Measurements from ENCODE around the gene OR5H1.
"Not testable (repeated sequence)": the region's sequence is repeated elsewhere in the genome, so short reads cannot be mapped to it uniquely, and the experiment has no call there.

Gene OR5H1

DNA sequence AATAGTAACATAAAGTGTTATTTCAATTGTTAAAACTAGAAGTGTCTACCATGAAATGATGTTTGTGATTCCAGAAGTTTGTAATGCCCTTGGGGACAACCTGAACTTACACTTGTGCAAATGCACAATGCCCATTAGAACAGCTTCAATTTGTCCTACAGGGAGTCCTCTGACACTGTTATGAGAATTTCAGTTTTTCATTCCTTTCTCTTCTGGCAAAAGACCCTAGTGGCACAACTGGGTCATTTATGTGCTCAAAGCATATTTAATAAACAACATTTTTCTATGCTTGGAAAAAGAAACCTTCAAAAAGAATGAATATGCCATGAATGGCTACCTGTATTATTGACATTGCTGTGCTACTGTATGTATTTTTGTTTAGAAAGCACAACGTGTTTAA lies at the start of gene OR5H1:
Gene OR5H1, plus strand, starts transcription at position 301 of the 400 bp plus-strand sequence. CDS start 1,977 bp downstream, outside the sequence.
- DNase-seq: no peak

DNA sequence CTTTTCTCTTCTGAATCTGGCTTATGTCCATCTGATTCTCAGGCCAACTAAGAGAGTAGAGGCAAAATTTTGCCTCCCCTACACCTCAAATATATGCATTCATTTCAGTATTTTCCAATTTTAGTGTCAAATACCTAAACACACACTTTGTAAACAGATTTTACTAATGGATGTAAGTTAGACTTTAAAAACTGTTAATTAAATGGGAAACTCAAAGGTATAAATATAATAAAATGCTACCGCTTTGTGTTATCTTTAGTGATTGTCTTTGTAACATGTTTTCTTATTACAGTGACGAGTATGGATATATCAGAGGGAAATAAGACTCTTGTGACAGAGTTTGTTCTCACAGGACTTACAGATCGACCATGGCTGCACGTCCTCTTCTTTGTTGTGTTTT lies 43.6 kb upstream of the OR5H1 start, which contains the start of gene OR5AC2:
Gene OR5AC2, plus strand, starts transcription at position 301 of the 400 bp plus-strand sequence. Its CDS starts 0 bp downstream, at position 301.
- no peak for DNase-seq

DNA sequence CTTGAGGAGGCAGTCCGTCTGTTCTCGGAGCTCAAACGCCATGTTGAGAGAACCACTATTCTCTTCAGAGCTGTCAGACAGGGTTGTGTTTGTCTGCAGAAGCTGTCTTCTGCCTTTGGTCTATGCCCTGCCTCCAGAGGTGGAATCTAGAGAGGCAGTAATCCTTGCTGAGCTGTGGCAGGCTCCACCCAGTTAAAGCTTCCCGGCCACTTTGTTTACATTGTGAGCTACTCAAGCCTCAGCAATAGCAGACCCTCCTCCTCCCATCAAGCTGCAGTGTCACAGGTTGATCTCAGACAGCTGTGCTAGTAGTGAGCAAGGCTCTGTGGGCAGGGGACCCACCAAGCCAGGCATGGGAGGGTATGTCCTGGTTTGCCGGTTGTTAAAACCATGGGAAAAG lies 34.6 kb upstream of the OR5H1 start:
- no peak for DNase-seq

DNA sequence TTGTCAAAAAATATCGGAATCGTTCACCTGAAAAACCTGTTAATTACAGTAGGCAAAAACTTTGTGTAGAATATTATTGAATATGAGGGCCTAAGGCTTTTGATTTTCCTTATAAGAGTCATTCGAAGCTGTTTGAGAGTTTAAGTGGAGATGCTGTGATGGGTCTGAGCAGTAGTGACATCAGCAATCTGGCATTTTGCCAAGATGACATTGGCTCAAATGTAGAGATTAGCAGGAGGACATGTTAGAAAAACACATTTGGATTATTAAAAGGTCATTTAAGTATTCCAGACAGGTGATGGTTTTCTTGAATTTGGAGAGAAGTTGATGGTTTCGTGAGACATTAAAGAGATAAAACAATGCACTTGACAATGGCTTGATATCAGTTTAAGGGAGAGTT lies 30.7 kb upstream of the OR5H1 start:
- no peak for DNase-seq

DNA sequence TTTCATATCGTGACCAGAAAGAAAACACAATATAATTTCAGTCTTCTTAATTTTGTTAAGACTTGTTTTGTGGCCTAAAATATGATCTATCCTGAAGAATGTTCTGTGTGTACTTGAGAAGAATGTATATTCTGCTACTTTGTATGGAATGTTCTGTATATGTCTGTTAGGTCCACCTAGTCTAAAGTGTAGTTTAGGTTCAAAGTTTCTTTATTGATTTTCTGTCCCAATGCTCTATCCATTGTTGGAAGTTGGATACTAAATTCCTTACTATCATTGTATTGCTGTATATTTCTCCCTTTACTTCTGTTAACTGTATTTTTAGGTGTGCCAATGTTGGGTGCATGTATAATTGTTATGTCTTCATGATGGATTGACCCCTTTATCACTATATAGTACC lies 22.4 kb upstream of the OR5H1 start:
- DNase-seq: no peak

DNA sequence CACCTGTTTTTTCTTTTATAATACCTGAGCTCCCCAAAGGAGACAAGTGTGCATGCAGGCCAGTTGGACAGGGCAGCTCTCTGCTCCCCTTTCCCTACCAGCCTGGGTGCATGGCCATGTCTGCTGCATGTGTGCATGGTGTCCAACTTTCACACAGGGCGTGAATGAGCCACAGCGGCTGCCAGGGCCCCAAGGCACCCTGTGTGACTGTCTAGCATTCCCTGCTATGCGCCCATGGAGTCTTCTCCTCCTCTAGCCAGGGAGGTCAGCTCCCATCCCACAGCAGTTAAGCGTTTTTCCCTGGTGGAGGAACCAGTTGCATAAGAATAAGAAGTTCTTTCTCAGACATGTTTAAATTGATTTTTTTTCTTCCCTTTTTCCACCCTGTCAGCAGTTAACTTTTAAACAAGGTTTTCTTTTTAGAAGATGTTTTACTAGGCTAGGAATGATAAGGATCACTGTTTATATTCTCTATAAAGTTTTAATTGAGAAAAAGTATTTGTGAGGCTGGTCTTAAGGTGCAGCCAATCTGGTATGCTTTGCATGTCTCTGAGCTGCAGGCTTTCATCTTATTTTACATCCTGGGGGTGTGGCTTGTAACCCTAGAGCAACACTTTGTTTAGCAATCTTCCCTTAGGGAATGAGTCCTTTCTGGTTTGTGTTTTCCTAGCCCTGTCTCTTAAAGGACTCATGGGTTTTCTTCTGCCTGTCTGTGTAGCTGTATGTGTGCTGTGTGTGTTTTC lies 20.5 kb upstream of the OR5H1 start:
- DNase-seq: no peak

DNA sequence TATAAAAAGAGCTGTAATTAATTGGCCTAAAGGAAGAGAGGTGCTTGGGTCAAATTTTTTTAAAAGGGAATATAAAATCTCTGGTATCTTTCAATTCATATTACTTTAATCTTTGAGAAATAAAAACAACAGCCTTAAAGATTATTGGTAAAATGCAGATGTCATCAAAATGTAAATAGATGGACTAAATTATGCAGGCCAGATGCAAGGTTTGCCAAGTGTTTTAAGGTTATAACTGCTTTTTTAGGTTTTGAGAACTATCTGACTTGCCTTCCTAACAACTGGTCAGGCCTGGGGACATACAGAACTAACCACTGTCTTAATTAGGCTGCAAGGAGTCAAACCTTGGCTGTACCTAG lies 20.0 kb upstream of the OR5H1 start:
- no peak for DNase-seq

DNA sequence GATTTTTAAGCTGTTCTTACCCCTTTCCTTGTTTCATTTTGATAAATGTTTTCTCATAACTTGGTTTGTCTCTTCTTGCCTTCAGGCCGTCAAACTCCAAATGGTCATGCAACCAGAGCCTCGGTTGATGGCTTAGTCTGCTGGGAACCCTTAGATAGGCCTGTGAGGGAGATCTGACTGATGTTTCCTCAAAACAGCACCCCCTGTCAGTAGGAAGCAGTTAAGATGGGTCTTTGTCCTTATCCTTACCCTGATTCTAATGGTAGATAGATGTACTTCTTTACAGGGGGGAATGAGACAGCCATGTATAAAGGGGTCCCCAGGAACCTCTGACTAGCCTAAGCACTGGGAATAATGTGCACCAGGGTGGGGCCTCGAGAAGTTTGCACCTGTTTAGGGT lies 16.3 kb upstream of the OR5H1 start:
- no peak for DNase-seq

DNA sequence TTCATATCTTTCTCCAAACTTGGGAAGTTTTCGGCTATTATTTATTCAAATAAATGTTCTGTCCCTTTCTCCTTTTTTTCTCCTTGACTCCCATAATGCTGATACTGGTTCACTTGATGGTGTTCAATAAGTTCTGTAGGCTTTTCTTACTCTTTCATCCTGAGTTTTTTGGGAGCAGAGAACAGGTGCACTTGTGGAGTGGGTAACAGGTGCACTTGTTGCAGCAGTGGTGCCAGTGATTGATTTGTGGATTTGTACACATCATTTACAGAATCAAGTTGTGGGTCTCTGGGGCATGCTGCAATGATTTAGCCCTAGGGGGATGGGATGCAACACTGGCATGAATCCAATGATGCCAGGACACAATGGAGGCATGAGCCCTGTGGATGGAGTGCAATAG lies 14.8 kb upstream of the OR5H1 start:
- no peak for DNase-seq

DNA sequence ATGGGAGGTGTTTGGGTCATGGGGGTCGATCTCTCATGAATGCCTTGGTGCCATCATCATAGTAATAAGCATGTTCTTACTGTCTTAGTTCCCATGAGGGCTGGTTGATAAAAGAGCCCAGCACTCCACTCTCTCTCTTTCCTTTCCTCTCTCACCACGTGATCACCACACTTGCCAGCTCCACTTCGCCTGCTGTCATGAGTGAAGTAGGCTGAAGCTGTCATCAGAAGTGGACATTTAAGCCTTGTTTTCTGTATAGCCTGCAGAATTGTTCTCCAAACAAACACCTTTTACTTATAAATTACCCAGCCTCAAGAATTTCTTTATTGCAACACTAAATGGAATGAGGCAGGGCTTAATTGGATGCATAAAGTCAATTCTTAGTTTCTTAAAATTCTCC lies 6.1 kb downstream of the OR5H1 start:
- DNase-seq: no peak

DNA sequence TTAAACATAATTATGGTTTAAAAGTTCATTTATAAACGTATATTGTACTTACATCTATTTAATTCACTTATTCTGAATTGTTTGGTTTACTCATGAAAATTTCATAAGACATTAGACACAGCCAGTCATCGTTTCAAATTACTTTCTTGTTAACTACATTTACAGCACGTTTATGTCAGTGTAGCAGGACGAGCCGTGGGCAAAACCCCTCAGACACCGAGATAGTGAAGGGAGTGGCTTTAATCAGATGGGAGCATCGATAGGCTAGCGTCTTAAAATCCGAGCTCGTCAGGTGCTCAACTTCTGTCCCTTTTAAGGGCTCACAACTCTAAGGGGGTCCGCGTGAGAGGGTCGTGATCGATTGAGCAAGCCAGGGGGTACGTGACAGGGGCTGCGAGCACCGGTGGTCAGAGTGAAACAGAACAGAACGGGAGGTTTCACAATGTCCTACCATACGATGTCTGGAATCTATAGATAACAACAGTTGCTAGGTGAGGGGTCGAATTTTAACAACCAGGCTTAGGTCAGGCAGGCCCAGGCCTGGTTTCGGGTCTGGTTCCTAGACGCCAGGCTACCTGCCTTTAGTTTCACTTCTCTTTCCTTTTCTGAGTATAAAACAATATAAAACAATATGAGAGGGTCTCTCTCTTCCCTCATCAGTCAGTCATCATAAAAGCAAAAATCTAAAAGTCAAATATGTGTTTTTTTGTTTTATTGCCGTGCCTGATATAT lies 7.5 kb downstream of the OR5H1 start:
- not testable (repeated sequence) for DNase-seq

DNA sequence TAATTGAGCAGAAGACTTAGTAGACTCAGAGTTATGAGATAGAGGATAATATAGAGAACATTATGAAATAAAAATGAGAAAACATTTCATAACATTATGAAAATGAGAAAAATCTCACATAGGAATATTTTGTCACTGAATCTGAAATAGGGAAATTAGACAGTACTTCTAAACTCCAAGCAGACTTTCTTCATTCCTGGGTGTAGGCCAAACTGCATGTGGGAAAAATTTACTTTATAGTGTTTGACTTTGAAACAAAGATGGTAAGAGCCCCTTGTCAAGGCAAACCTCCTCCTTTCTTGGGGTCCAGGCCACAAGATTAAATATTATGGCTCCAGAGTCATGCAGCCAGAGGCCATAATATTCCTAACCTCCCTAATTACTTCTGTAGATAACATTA lies 10.0 kb downstream of the OR5H1 start:
- no peak for DNase-seq

DNA sequence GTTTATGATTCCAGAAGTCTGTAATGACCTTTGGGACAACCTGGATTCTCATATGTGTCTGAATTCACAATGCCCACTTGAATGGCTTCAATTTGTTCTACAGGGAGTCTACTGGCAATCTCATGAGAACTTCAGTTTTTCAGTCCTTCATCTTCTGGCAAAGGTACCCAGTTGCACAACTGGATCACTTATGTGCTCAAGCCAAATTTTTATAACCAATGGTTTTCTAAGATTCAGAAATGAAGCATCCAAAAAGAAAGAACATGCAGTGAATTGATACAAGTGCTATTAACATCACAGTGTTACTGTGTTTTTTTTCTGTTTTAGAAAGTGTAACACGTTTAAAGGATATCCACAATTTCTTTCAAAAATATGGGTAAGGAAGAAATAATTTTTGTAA lies 16.7 kb downstream of the OR5H1 start, which contains the start of gene OR5H14:
Gene OR5H14, plus strand, starts transcription at position 301 of the 400 bp plus-strand sequence. CDS start 1,907 bp downstream, outside the sequence.
- no peak for DNase-seq

DNA sequence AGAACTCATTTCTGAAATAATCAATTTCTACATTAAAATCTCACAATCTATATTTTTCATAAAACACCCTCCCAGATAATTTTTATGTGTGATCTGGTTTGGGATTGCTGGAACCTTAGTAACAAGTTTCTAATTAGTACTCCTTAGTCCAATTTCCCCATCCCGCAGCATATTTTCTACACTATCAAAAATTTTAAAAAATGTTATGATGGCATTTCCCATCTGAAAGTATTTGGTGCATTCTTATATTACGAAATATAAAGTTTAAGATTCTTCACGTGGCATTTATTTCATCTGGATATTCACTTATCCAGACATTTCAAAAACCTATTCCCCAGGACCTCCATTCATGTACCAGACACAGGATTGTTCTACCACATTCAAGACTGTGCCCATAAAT lies 18.2 kb downstream of the OR5H1 start:
- DNase-seq: no peak

DNA sequence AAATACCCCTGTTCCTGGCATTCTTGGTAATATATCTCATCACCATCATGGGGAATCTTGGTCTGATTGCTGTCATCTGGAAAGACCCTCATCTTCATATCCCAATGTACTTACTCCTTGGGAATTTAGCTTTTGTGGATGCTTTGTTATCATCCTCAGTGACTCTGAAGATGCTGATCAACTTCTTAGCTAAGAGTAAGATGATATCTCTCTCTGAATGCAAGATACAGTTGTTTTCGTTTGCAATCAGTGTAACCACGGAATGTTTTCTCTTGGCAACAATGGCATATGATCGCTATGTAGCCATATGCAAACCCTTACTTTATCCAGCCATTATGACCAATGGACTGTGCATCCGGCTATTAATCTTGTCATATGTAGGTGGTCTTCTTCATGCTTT lies 18.9 kb downstream of the OR5H1 start:
- DNase-seq: not testable (repeated sequence)

DNA sequence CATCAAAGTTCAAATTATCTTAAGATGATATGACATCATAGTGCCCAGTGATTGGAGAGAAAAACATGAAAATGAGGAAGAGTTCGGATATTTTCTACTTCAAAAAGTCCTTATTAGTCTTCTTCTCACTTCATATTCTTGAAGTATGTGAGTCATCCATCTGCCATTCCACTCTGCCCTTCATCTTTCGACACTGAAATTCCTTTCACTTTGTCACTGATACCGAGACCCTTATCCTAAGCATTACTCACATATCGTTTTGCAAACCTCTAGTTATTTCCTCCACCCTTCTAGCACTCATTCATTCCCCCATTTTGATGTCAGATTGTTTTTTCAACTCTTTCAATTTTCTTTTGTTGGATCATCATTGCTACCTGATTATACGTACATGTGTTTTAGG lies 20.7 kb downstream of the OR5H1 start:
- no peak for DNase-seq

DNA sequence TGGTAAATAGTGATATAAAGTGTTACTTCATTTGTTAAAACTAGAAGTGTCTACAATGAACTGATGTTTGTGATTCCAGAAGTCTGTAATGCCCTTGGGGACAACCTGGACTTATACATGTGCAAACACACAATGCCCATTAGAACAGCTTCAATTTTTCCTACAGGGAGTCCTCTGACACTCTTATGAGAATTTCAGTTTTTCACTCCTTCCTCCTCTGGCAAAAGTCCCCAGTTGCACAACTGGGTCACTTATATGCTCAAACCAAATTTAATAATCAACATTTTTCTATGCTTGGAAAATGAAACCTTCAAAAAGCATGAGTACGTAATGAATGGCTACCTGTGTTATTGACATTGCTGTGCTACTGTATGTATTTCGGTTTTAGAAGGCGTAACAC lies 35.9 kb downstream of the OR5H1 start, which contains the start of gene OR5H15:
Gene OR5H15, plus strand, starts transcription at position 301 of the 400 bp plus-strand sequence. CDS start 2,004 bp downstream, outside the sequence.
- no peak for DNase-seq

DNA sequence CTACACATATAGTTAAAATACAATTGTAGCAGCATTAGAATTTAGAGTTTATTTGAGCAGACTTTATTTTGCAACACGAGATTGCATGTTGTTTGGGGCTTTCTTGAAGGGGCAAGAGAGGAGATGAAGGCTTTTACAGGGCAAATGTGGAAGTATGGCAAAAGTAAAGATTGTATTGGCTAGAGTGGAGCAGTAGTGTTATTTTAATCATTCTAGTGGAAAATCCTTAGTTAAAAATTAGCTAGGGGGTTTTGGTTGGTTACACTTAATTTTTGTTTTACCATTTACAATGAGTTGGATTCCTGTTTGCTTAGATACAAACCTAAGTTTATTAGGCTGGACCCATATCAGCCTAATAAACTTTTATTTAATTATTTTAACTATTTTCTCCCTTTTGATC lies 40.5 kb downstream of the OR5H1 start:
- DNase-seq: no peak

DNA sequence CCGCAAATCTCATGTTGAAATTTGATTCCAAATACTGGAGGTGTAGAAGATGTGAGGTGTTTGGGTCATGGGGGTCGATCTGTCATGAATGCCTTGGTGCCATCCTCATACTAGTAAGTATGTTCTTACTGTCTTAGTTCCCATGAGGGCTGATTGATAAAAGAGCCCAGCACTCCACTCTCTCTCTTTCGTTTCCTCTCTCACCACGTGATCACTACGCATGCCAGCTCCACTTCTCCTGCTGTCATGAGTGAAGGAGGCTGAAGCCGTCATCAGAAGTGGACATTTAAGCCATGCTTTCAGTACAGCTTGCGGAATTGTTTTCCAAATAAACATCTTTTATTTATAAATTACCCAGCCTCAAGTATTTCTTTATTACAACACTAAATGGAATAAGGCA lies 42.1 kb downstream of the OR5H1 start:
- no peak for DNase-seq

DNA sequence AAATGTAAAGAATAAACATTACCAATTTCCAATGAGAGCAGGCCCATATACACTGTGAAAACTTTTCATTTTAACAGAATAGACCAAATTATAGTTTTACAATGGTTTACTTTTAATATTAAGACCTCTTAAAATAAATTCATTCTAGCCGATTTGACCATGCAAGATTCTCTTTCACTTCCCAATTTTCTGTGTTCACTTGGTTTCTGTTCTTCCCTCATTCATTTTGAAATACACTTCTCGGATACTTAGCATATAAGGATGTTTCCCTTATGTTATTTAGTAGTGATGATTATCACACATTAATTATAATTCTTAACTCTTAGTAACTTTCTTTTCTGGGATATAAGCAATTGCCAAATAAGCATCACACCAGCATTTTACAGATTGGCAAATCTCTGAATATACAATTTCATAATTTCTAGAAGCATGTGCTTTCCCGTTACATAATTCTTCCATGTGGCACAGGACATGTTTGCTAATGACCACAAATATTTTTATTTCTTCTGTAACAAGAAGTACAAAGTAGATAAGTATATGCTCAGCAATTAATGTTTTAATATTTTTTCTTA lies 49.9 kb downstream of the OR5H1 start:
- DNase-seq: no peak

DNA sequence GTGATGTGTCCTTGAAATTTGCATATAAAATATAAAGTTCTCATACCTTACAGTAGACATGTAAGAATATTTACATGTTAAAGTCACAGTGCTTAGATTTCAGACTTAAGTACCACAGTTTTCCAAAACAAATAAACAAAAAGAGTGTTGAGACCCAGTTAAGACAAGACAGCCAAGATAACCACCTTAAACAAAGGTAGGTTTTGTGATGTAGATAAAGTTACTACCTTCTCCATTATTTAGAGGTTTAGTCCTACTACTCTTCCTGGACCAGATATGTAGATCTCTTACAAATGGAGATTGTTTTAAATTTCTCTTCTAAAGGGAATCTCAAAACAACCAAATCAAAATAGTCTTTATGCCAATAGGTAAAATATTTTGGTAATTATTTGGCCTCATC lies 51.7 kb downstream of the OR5H1 start:
- DNase-seq: no peak

DNA sequence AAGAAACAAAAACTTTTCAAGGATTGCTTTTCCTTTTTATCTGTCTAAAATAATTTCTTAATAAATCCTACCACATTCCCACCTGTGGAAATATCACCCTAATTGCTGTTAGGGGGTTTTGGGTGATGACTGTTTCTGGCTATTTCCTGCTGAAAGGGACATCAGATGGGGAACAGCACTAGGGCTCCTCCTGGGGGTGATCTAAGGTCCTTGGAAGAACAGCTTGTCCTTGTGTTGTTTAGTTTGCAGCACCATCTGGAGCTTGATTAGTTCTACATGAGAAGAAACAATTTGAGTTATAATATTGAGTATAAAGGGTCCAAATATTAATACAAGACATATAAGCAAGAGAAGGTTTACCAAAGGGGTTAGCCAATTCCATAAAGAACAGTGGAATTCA lies 54.7 kb downstream of the OR5H1 start:
- no peak for DNase-seq
